GM12878 (cell line): ENCODE results near the gene SGTB. TPM values are rescaled to one million over a fixed set of nuclear protein-coding genes. Genes with fewer than 3 reads are reported as not detected.

Source experiments
- ATAC-seq: fragments of 200-7000 bp; cut with Tn5 transposase; 3 replicates; pipeline ENCODE4 v1.9.1; 2020; ENCODE audit warnings: mild to moderate bottlenecking, moderate library complexity
- BruUV-seq: library from RNA; stranded (reverse); fragments of 400-500 nt; replicated peaks from 2 replicates; lab custom pipeline; 2021; lab: Mats Ljungman, UMichigan
- CTCF ChIA-PET: fragments of 300-600 bp; sonication (Branson Sonifier 250); formaldehyde crosslinking; extraction: SDS; loops from one replicate; lab custom pipeline; 2021; ENCODE audit warnings: inconsistent platforms; lab: Yijun Ruan, JAX
- POLR2A ChIA-PET: fragments of 350-600 bp; formaldehyde crosslinking; extraction: SDS; loops from one replicate; lab custom pipeline; 2021; ENCODE audit warnings: inconsistent platforms; lab: Charles Lee
- RAD21 ChIA-PET: fragments of 300-600 bp; sonication (Branson Sonifier 250); formaldehyde crosslinking; loops from one replicate; lab custom pipeline; 2023; ENCODE audit warnings: antibody characterized with exemption; ENCODE audit not compliant: unreplicated experiment; lab: Charles Lee
- SMC1A ChIA-PET: fragments of 300-600 bp; sonication (Branson Sonifier 250); formaldehyde crosslinking; loops from one replicate; lab custom pipeline; 2023; ENCODE audit not compliant: unreplicated experiment, uncharacterized antibody; lab: Charles Lee
- DNase-seq: peaks from one replicate; pipeline ENCODE4 v3.0.0-alpha.2; 2011; ENCODE audit warnings: low read depth, low spot score
- FAIRE-seq: peaks from 3 replicates; lab custom pipeline; 2011; peaks lifted over from hg19 to GRCh38; lab: Jason Lieb, UNC
- H2AFZ ChIP-seq: 2 replicates; pipeline ENCODE4 v1.6.0; 2011; ENCODE audit warnings: low read depth, low read length, control low read depth; ENCODE audit not compliant: control insufficient read depth
- H3K27ac ChIP-seq: 2 replicates; pipeline ENCODE4 v1.5.1; 2011; ENCODE audit warnings: control low read depth; ENCODE audit not compliant: control insufficient read depth, insufficient read depth
- H3K27me3 ChIP-seq, 2 experiments: replicated peaks in 1 of 2; 2 replicates each; pipeline versions ENCODE4 v1.6.0 to v1.6.1; 2011; ENCODE audit warnings: low read length in 1 of 2; ENCODE audit not compliant: control insufficient read depth in 2 of 2, insufficient read depth in 2 of 2
- H3K36me3 ChIP-seq, 2 experiments: 2 replicates each; pipeline ENCODE4 v1.5.1; 2011; ENCODE audit warnings: low read length in 1 of 2; ENCODE audit not compliant: control insufficient read depth in 2 of 2, insufficient read depth in 2 of 2
- H3K4me1 ChIP-seq: 2 replicates; pipeline ENCODE4 v1.6.1; 2011; ENCODE audit warnings: mild to moderate bottlenecking, low read length, moderate library complexity, mixed read lengths; ENCODE audit not compliant: control insufficient read depth, insufficient read depth
- H3K4me2 ChIP-seq: 2 replicates; pipeline ENCODE4 v1.6.0; 2011; ENCODE audit warnings: control low read depth; ENCODE audit not compliant: control insufficient read depth, insufficient read depth
- H3K4me3 ChIP-seq: fragments of 200-600 bp; sonication (generic); 2 replicates; pipeline ENCODE4 v1.5.1; 2016
- H3K79me2 ChIP-seq: 2 replicates; pipeline ENCODE4 v1.6.0; 2011; ENCODE audit warnings: low read length; ENCODE audit not compliant: control insufficient read depth, insufficient read depth
- H3K9ac ChIP-seq: 2 replicates; pipeline ENCODE4 v1.8.0; 2011; ENCODE audit warnings: low read length, control low read depth, mixed read lengths; ENCODE audit not compliant: control insufficient read depth, insufficient read depth
- H3K9me3 ChIP-seq: replicated peaks from 3 replicates; pipeline ENCODE4 v1.5.1; 2011; ENCODE audit warnings: mild to moderate bottlenecking, low read length; ENCODE audit not compliant: control insufficient read depth, insufficient read depth
- H4K20me1 ChIP-seq: 2 replicates; pipeline ENCODE4 v1.6.0; 2011; ENCODE audit not compliant: control insufficient read depth, insufficient read depth
- ASH2L ChIP-seq: fragments of 300-600, 200-600 bp; sonication (generic); IDR thresholded peaks from 2 replicates; pipeline ENCODE4 v1.6.1; 2017; ENCODE audit warnings: low read depth, mild to moderate bottlenecking, borderline replicate concordance
- FOXM1 ChIP-seq: IDR thresholded peaks from 2 replicates; pipeline ENCODE4 v1.6.1; 2012; ENCODE audit warnings: low read depth, mild to moderate bottlenecking, inconsistent platforms, low read length, moderate library complexity
- HDGF ChIP-seq: fragments of 450-650 bp; IDR thresholded peaks from 2 replicates; pipeline ENCODE4 v1.6.1; 2016; ENCODE audit warnings: antibody characterized with exemption
- IKZF2 ChIP-seq, 2 experiments: fragments of 450-650 bp; IDR thresholded peaks; 2 replicates each; pipeline ENCODE4 v1.6.1; 2017; ENCODE audit warnings: mild to moderate bottlenecking in 2 of 2, moderate library complexity in 2 of 2
- MLLT1 ChIP-seq: fragments of 450-650 bp; IDR thresholded peaks from 2 replicates; pipeline ENCODE4 v1.6.1; 2016; ENCODE audit warnings: mild to moderate bottlenecking
- MYB ChIP-seq: fragments of 150-350 bp; IDR thresholded peaks from 2 replicates; pipeline ENCODE4 v1.6.1; 2014; ENCODE audit warnings: mild to moderate bottlenecking, low read depth, low read length, borderline replicate concordance
- PKNOX1 ChIP-seq: fragments of 450-650 bp; IDR thresholded peaks from 2 replicates; pipeline ENCODE4 v1.6.1; 2016; ENCODE audit warnings: mild to moderate bottlenecking
- PRDM15 ChIP-seq: fragments of 450-650 bp; formaldehyde crosslinking; IDR thresholded peaks from 2 replicates; pipeline ENCODE4 v1.4.0; 2020; ENCODE audit warnings: mild to moderate bottlenecking, moderate library complexity
- TCF7 ChIP-seq: IDR thresholded peaks from 2 replicates; pipeline ENCODE4 v1.6.1; 2014; ENCODE audit warnings: antibody characterized with exemption, borderline replicate concordance
- YBX1 ChIP-seq: fragments of 450-650 bp; IDR thresholded peaks from 2 replicates; pipeline ENCODE4 v1.6.1; 2016; ENCODE audit warnings: antibody characterized with exemption
- WGBS: methylation state at CpG from one replicate; pipeline ENCODE4 v1.1.6; 2016; ENCODE audit warnings: low lambda C conversion rate; ENCODE audit not compliant: insufficient replicate concordance, insufficient coverage; ENCODE audit errors: missing lambda C conversion rate; 5-methylcytosine and 5-hydroxymethylcytosine counted together
- in situ Hi-C: fragments of 300-500 bp; cut with MboI; formaldehyde crosslinking; loops from 9 replicates; pipeline ENCODE4 v1.14.3; 2018; ENCODE audit warnings: mixed read lengths
- intact Hi-C: fragments of 100-400 bp; cut with micrococcal nuclease; formaldehyde crosslinking; loops from one replicate; pipeline ENCODE4 v1.14.2; 2022; ENCODE audit not compliant: unreplicated experiment
- polyA plus RNA-seq, 11 experiments: library from polyadenylated mRNA; depleted of rRNA in 4 of 11; unstranded in 6 of 11; stranded (reverse) in 5 of 11; fragments of >200 nt; fragmentation: Nextera tagmentation in 4 of 11; fragmentation: Illumina TruSeq in 1 of 11; extraction: Ambion mirVana in 4 of 11; extraction: Trizol in 1 of 11; gene quantifications; 1 replicate in 1 of 11; 2 replicates in 10 of 11; pipeline versions ENCODE4 v1.2.1 to v1.2.3, GENCODE V29; 2011 to 2016; ENCODE audit warnings: inconsistent platforms in 2 of 11, missing spikeins in 2 of 11, low read depth in 1 of 11
- total RNA-seq, 4 experiments: library from RNA; depleted of rRNA in 3 of 4; stranded (reverse); fragments of >200 nt in 3 of 4; fragmentation: Illumina TruSeq in 1 of 4; extraction: Trizol in 1 of 4; gene quantifications; 2 replicates each; pipeline versions ENCODE4 v1.2.1 to v1.2.3, GENCODE V29; 2013 to 2021

SGTB gene
- total and polyA plus RNA-seq, 10 of the 15 experiments (the other 5 are each of a cell fraction or from before 2014, with no cell fraction given), result 1.0 to 7.8 (median 5.4) TPM

GRCh38 chr5:65758546-65759144 is 36.7 kb upstream of the SGTB start:
- Histone ChIP-seq H2AFZ (no peak overlapping the region), H3K27me3 (no peaks in the 10 kb centered on the region), H3K4me3 (no peak overlapping the region), H3K4me2 (no peak overlapping the region), H3K27ac (no peak overlapping the region), H3K9me3 (no peaks in the 10 kb centered on the region), H3K79me2 (no peaks in the 10 kb centered on the region), H3K9ac (no peak overlapping the region), H3K36me3 (peaks cover 0 to 4% of the 10 kb centered on the region in 2 experiments; a peak in 2 of 4 replicates), H3K4me1 (no peaks in the 10 kb centered on the region), H4K20me1 (no peaks in the 10 kb centered on the region)
- FAIRE-seq (no peak), DNase-seq (no peak), ATAC-seq (no peak)
- intact Hi-C loops (no loop called here), in situ Hi-C loops (no loop called here)
- TF ChIP-seq TCF7, result no peak
- TF ChIP-seq MYB, result no peak
- ChIA-PET CTCF (interaction anchor here (1.5 kb wide), 1 partner anchor 69 kb away, joined by 4 read pairs; no protein-coding TSS in a partner anchor), RAD21 (no interaction called here), POLR2A (no interaction called here), SMC1A (interaction anchor here (0.5 to 2.1 kb wide), 2 partner anchors 10 to 289 kb away, joined by 3 to 9 read pairs; no protein-coding TSS in a partner anchor)
- BruUV-seq, result no TSS peak
- 100% methylated on average over 4 of the region's 4 CpGs for WGBS

GRCh38 chr5:65753189-65753588 is 31.3 kb upstream of the SGTB start:
- in situ Hi-C loops, result no loop called here
- SMC1A ChIA-PET, result interaction anchor here (1.9 kb wide), 2 partner anchors 20 to 28 kb away, joined by 6 read pairs; no protein-coding TSS in a partner anchor
- Histone ChIP-seq H3K4me1 (no peaks in the 10 kb centered on the region), H3K79me2 (no peaks in the 10 kb centered on the region), H3K36me3 (no peaks in the 10 kb centered on the region), H3K9ac (no peak overlapping the region), H3K4me2 (no peak overlapping the region), H2AFZ (no peak overlapping the region), H3K4me3 (no peak overlapping the region), H3K27ac (no peak overlapping the region), H3K27me3 (no peaks in the 10 kb centered on the region), H4K20me1 (no peaks in the 10 kb centered on the region), H3K9me3 (no peaks in the 10 kb centered on the region)
- intact Hi-C loops, result no loop called here
- WGBS, result 76% methylated on average over 8 of the region's 8 CpGs
- CTCF ChIA-PET, result interaction anchor here (0.6 to 1.0 kb wide), 3 partner anchors 11 to 942 kb away, joined by 3 read pairs; no protein-coding TSS in a partner anchor
- RAD21 ChIA-PET, result interaction anchor here (0.5 kb wide), 1 partner anchor 415 kb away, joined by 3 read pairs; no protein-coding TSS in a partner anchor
- POLR2A ChIA-PET, result no interaction called here
- no peak for DNase-seq
- ATAC-seq, result no peak
- BruUV-seq, result no TSS peak
- no peak for FAIRE-seq
- TF ChIP-seq PKNOX1 (no peak), PRDM15 (CRISPR knock-in tag) (no peak), IKZF2 (IDR thresholded peaks at IDR 0.05) (no peak), MLLT1 (no peak), FOXM1 (no peak), ASH2L (no peak), YBX1 (no peak), HDGF (no peak)
